H9 (cell line): ENCODE data around the gene TTC3. TPM values are rescaled to one million over a fixed set of nuclear protein-coding genes. Genes with fewer than 3 reads are reported as not detected.

Source experiments
- DNase-seq: peaks from one replicate; pipeline ENCODE4 v3.0.0-alpha.2; 2017
- H2AFZ ChIP-seq: one replicate; pipeline ENCODE4 v1.6.1; 2013; ENCODE audit warnings: mild to moderate bottlenecking, low read length, control low read depth, moderate library complexity
- H2AK5ac ChIP-seq: 2 replicates; pipeline ENCODE4 v1.6.1; 2013; ENCODE audit warnings: low read length, control low read depth, mixed read lengths; ENCODE audit not compliant: insufficient read length
- H2BK120ac ChIP-seq: one replicate; pipeline ENCODE4 v1.6.1; 2013; ENCODE audit warnings: low read depth, mild to moderate bottlenecking, low read length, control low read depth, inconsistent platforms; ENCODE audit not compliant: poor library complexity, severe bottlenecking
- H2BK12ac ChIP-seq: 2 replicates; pipeline ENCODE4 v1.6.1; 2013; ENCODE audit warnings: low read length, control low read depth, mixed read lengths, low read depth; ENCODE audit not compliant: insufficient read length
- H2BK15ac ChIP-seq: 2 replicates; pipeline ENCODE4 v1.6.1; 2013; ENCODE audit warnings: low read depth, low read length, control low read depth
- H2BK20ac ChIP-seq: one replicate; pipeline ENCODE4 v1.6.1; 2013; ENCODE audit warnings: low read depth, mild to moderate bottlenecking, low read length, control low read depth, inconsistent platforms; ENCODE audit not compliant: poor library complexity, severe bottlenecking
- H2BK5ac ChIP-seq: 2 replicates; pipeline ENCODE4 v1.6.1; 2013; ENCODE audit warnings: low read length, control low read depth, mixed read lengths; ENCODE audit not compliant: insufficient read length
- H3K14ac ChIP-seq: 2 replicates; pipeline ENCODE4 v1.6.1; 2013; ENCODE audit warnings: low read length, control low read depth; ENCODE audit not compliant: insufficient read depth
- H3K18ac ChIP-seq: 2 replicates; pipeline ENCODE4 v1.6.1; 2013; ENCODE audit warnings: low read depth, mild to moderate bottlenecking, mixed read lengths, low read length, control low read depth; ENCODE audit not compliant: insufficient read length
- H3K23ac ChIP-seq: 2 replicates; pipeline ENCODE4 v1.6.1; 2013; ENCODE audit warnings: low read length, control low read depth, mixed read lengths, low read depth; ENCODE audit not compliant: insufficient read length
- H3K23me2 ChIP-seq: 2 replicates; pipeline ENCODE4 v1.6.1; 2013; ENCODE audit warnings: low read depth, mild to moderate bottlenecking, mixed read lengths, low read length, control low read depth; ENCODE audit not compliant: insufficient read length, poor library complexity, severe bottlenecking
- H3K27ac ChIP-seq: 2 replicates; pipeline ENCODE4 v1.5.1; 2013; ENCODE audit warnings: low read length, control low read depth, mixed read lengths, low read depth; ENCODE audit not compliant: insufficient read length
- H3K27me3 ChIP-seq: 2 replicates; pipeline ENCODE4 v1.6.1; 2013; ENCODE audit warnings: low read length, control low read depth, inconsistent platforms; ENCODE audit not compliant: insufficient read depth
- H3K4ac ChIP-seq: 2 replicates; pipeline ENCODE4 v1.6.1; 2013; ENCODE audit warnings: low read depth, mild to moderate bottlenecking, control low read depth, inconsistent platforms, low read length, moderate library complexity
- H3K4me1 ChIP-seq: 2 replicates; pipeline ENCODE4 v1.6.1; 2013; ENCODE audit warnings: low read length, control low read depth, inconsistent platforms; ENCODE audit not compliant: insufficient read depth
- H3K4me2 ChIP-seq: 2 replicates; pipeline ENCODE4 v1.6.1; 2013; ENCODE audit warnings: low read length, control low read depth, mixed read lengths; ENCODE audit not compliant: insufficient read length, insufficient read depth
- H3K56ac ChIP-seq: 2 replicates; pipeline ENCODE4 v1.6.1; 2013; ENCODE audit warnings: low read depth, mild to moderate bottlenecking, mixed read lengths, low read length, control low read depth; ENCODE audit not compliant: insufficient read length
- H3K79me1 ChIP-seq: 2 replicates; pipeline ENCODE4 v1.6.1; 2013; ENCODE audit warnings: low read depth, mild to moderate bottlenecking, moderate library complexity, low read length, control low read depth, inconsistent platforms; ENCODE audit not compliant: insufficient read depth, poor library complexity, severe bottlenecking
- H3K79me2 ChIP-seq: 2 replicates; pipeline ENCODE4 v1.6.1; 2013; ENCODE audit warnings: low read length, control low read depth, inconsistent platforms; ENCODE audit not compliant: insufficient read depth
- H3K9ac ChIP-seq: 2 replicates; pipeline ENCODE4 v1.6.1; 2013; ENCODE audit warnings: low read length, control low read depth, mixed read lengths; ENCODE audit not compliant: insufficient read length; ENCODE audit errors: extremely low read depth
- H3K9me3 ChIP-seq: one replicate; pipeline ENCODE4 v1.6.1; 2013; ENCODE audit warnings: low read depth, low read length, inconsistent platforms; ENCODE audit not compliant: control insufficient read depth
- H3T11ph ChIP-seq: one replicate; pipeline ENCODE4 v1.6.1; 2013; ENCODE audit warnings: mild to moderate bottlenecking, low read length, control low read depth, inconsistent platforms
- H4K20me1 ChIP-seq: one replicate; pipeline ENCODE4 v1.6.1; 2013; ENCODE audit not compliant: control insufficient read depth, insufficient read length, insufficient read depth
- H4K5ac ChIP-seq: 2 replicates; pipeline ENCODE4 v1.6.1; 2013; ENCODE audit warnings: low read depth, mild to moderate bottlenecking, mixed read lengths, low read length, control low read depth; ENCODE audit not compliant: insufficient read length
- H4K8ac ChIP-seq: replicated peaks from 2 replicates; pipeline ENCODE4 v1.6.1; 2013; ENCODE audit warnings: low read length, control low read depth, mixed read lengths, low read depth; ENCODE audit not compliant: insufficient read length
- H4K91ac ChIP-seq: 2 replicates; pipeline ENCODE4 v1.6.1; 2013; ENCODE audit warnings: low read depth, mild to moderate bottlenecking, moderate library complexity, mixed read lengths, low read length, control low read depth; ENCODE audit not compliant: insufficient read length
- H3K27ac Mint-ChIP-seq, 3 experiments: 2 replicates in 2 of 3; 3 replicates in 1 of 3; pipeline ENCODE4 v1.8.0; 2020 to 2021; ENCODE audit warnings: mixed read lengths in 3 of 3, mild to moderate bottlenecking in 1 of 3, moderate library complexity in 1 of 3
- H3K27me3 Mint-ChIP-seq: 2 replicates; pipeline ENCODE4 v1.8.0; 2021; ENCODE audit warnings: low read depth, mild to moderate bottlenecking, moderate library complexity, mixed read lengths
- H3K36me3 Mint-ChIP-seq, 3 experiments: 2 replicates in 2 of 3; 3 replicates in 1 of 3; pipeline ENCODE4 v1.8.0; 2020 to 2021; ENCODE audit warnings: low read depth in 3 of 3, mixed read lengths in 3 of 3; ENCODE audit not compliant: insufficient read depth in 1 of 3
- H3K4me1 Mint-ChIP-seq, 2 experiments: 2 replicates each; pipeline ENCODE4 v1.8.0; 2020; ENCODE audit warnings: mixed read lengths in 2 of 2
- H3K4me3 Mint-ChIP-seq, 2 experiments: 2 replicates in 1 of 2; 3 replicates in 1 of 2; pipeline ENCODE4 v1.8.0; 2020 to 2021; ENCODE audit warnings: mild to moderate bottlenecking in 2 of 2, mixed read lengths in 2 of 2, moderate library complexity in 1 of 2
- H3K9me3 Mint-ChIP-seq, 2 experiments: 2 replicates in 1 of 2; 3 replicates in 1 of 2; pipeline ENCODE4 v1.8.0; 2020; ENCODE audit warnings: mild to moderate bottlenecking in 2 of 2, mixed read lengths in 2 of 2, moderate library complexity in 1 of 2
- WGBS: extraction: QIAGEN DNeasy Blood & Tissue Kit; methylation state at CpG from one replicate; pipeline ENCODE4 v1.1.7; 2013; ENCODE audit warnings: missing lambda C conversion rate, low lambda C conversion rate, mixed read lengths; ENCODE audit not compliant: insufficient read length; ENCODE audit errors: extremely low coverage; 5-methylcytosine and 5-hydroxymethylcytosine counted together
- total RNA-seq: library from RNA; stranded (reverse); gene quantifications from 2 replicates; pipeline ENCODE4 v1.2.1, GENCODE V29; 2021
- TF ChIP-seq, protein P1 (sequence below): fragments of 200-600 bp; sonication (generic); conservative IDR thresholded peaks from 3 replicates; pipeline ENCODE4 v1.8.0; 2021; ENCODE audit warnings: antibody characterized with exemption, mild to moderate bottlenecking

TTC3 gene
- total RNA-seq, 1 experiment from 2014 or later, result 46.5 TPM

DNA sequence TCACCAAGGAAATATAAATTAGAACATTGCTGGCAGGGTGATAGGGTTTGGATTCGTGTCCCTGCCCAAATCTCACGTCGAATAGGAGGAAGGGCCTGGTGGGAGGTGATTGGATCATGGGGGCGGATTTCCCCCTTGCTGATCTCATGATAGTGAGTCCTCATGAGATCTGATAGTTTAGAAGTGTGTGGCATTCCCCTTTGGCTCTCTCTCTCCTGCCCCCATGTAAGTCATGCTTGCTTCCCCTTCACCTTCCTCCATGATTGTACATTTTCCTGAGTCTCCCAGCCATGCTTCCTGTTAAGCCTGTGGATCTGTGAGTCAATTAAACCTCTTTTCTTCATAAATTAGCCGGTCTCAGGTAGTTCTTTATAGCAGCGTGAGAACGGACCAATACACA lies 133.4 kb downstream of the TTC3 start:
- Histone ChIP-seq H3K4me1 (0 out of 2 replicates have a peak, but pooled peaks cover 2% of the 10 kb centered on the region), H3K56ac (no peak overlapping the region), H3K27me3 (no peaks in the 10 kb centered on the region), H2AFZ (no peak overlapping the region), H3K23me2 (no peaks in the 10 kb centered on the region), H2BK120ac (no peak overlapping the region), H2BK12ac (no peak overlapping the region), H2BK15ac (no peak overlapping the region), H4K91ac (no peak overlapping the region), H3K4me2 (no peak overlapping the region), H3K9me3 (peaks cover 8% of the 10 kb centered on the region), H4K5ac (no peak overlapping the region), H3K9ac (no peak overlapping the region), H3K18ac (no peak overlapping the region), H3K14ac (no peak overlapping the region), H3K79me1 (no peaks in the 10 kb centered on the region), H3K4ac (no peak overlapping the region), H3K79me2 (no peaks in the 10 kb centered on the region), H2BK5ac (no peak overlapping the region), H3T11ph (no peak overlapping the region), H3K27ac (no peak overlapping the region), H4K20me1 (no peaks in the 10 kb centered on the region), H2BK20ac (no peak overlapping the region), H3K23ac (no peak overlapping the region), H2AK5ac (no peak overlapping the region), H4K8ac (no peak overlapping the region)
- H3K4me3 Mint-ChIP-seq, result no peak overlapping the region
- no CpG with 5 or more reads among the region's 7 CpGs for WGBS
- DNase-seq, result no peak
- H3K4me1 Mint-ChIP-seq, result peaks cover 18% of the 10 kb centered on the region in 2 experiments
- H3K9me3 Mint-ChIP-seq, result peaks cover 14% of the 10 kb centered on the region in 2 experiments
- H3K27ac Mint-ChIP-seq, result no peak overlapping the region; a peak in 1 of 7 replicates
- peaks cover 12 to 22% (median 14%) of the 10 kb centered on the region in 3 experiments for H3K36me3 Mint-ChIP-seq
- no peaks in the 10 kb centered on the region; the same call in 1 of the 2 replicates for H3K27me3 Mint-ChIP-seq
- TF ChIP-seq, protein P1, sequence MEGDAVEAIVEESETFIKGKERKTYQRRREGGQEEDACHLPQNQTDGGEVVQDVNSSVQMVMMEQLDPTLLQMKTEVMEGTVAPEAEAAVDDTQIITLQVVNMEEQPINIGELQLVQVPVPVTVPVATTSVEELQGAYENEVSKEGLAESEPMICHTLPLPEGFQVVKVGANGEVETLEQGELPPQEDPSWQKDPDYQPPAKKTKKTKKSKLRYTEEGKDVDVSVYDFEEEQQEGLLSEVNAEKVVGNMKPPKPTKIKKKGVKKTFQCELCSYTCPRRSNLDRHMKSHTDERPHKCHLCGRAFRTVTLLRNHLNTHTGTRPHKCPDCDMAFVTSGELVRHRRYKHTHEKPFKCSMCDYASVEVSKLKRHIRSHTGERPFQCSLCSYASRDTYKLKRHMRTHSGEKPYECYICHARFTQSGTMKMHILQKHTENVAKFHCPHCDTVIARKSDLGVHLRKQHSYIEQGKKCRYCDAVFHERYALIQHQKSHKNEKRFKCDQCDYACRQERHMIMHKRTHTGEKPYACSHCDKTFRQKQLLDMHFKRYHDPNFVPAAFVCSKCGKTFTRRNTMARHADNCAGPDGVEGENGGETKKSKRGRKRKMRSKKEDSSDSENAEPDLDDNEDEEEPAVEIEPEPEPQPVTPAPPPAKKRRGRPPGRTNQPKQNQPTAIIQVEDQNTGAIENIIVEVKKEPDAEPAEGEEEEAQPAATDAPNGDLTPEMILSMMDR, result no peak
